GM12874 (cell line): ENCODE measurements around the gene LCN9.

Experiments used
- CTCF ChIP-seq: IDR thresholded peaks from 2 replicates; pipeline ENCODE4 v1.5.1; 2011; ENCODE audit warnings: low read depth, mild to moderate bottlenecking, control low read depth, low read length, moderate library complexity; ENCODE audit not compliant: insufficient read depth

Gene LCN9

GRCh38 chr9:135704483-135704882 lies 41.4 kb downstream of the LCN9 start:
- TF ChIP-seq CTCF = no peak

DNA sequence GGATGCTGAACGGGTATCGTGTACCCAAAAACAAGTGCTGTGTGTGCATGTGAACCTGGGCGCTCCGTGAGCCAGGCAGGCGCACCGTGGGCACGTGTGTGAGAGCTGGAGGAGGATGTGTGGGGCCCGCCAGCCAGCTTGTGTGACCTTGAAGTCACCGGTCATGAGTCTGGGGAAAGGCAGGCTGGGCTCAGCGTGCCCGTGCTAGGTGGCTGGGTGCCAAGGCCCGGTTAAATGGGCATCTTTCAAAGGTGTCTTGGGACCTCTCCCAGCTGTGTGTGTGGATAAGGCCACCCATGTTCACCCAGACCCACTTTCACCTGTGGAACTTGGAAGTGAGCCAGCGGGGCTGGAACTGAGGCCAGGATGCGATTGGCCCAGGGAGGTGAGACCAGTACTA lies 42.3 kb downstream of the LCN9 start:
- TF ChIP-seq CTCF = no peak

DNA sequence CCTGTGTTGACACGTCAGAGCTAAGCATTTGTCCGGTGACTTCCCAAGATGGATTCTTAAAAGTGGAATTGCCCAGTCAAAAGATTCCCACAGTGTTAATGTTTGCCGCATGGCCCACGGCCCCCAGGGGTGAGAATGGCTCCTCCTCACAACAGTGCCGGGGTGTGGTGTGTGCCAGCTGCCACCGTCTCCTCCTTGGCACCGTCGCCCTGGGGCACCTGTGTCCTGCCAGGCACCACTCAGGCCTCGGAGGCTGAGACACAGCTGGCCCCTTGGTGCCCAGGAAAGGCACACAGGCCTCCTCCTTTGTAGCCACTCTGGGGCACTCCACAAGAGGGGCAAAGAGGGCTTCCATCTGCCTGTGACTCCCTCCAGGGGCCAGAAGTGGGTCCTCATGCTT lies 43.2 kb downstream of the LCN9 start:
- TF ChIP-seq CTCF = no peak

GRCh38 chr9:135707252-135708138 lies 44.4 kb downstream of the LCN9 start:
- TF ChIP-seq CTCF = no peak

DNA sequence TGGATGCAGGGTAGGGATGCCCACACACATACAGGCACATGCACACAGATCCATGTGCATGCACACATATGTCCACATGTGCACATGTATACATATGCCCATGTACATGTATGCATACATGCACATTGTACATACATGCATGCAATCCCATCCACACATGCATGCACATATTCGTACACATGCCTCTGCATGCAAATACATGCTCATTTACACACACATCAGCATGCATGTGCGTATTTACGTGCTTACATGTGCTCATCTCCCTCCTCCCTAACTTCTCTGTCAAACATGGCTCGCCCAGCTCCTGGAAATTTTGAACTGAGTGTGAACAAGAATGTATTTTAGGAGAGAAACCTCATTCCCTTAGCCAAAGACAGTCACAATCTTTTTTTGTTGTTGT lies 45.1 kb downstream of the LCN9 start:
- TF ChIP-seq CTCF = no peak

GRCh38 chr9:135711391-135711790 lies 48.3 kb downstream of the LCN9 start:
- no peak for TF ChIP-seq CTCF

- TF ChIP-seq CTCF = no peak
Measured at GRCh38 chr9:135711881-135712280, 48.8 kb downstream of the LCN9 start.
